LoVo (cell line): ENCODE data around the gene SGF29.
"Not testable (repeated sequence)": the region's sequence is repeated elsewhere in the genome, so short reads cannot be mapped to it uniquely, and the experiment has no call there.

Source experiments
- DNase-seq: peaks from one replicate; pipeline ENCODE4 v3.0.0-alpha.2; 2016; ENCODE audit warnings: low spot score

The SGF29 gene

GRCh38 chr16:28553776-28554633 is at the start of gene SGF29:
Gene SGF29, plus strand, starts transcription at chr16:28553920. Its CDS starts 27,150 bp downstream, at chr16:28581070.
- DNase-seq, result peak; percentile 95

- DNase-seq, result no peak
Observed at GRCh38 chr16:28504707-28505404, 48.9 kb upstream of the SGF29 start.

- no peak for DNase-seq
Observed at GRCh38 chr16:28505489-28506137, 48.1 kb upstream of the SGF29 start.

GRCh38 chr16:28511031-28511430 is 42.7 kb upstream of the SGF29 start:
- no peak for DNase-seq

- DNase-seq, result no peak
Observed at GRCh38 chr16:28511801-28512789, 41.6 kb upstream of the SGF29 start.

- DNase-seq, result no peak
Observed at GRCh38 chr16:28513484-28514181, 40.1 kb upstream of the SGF29 start.

- DNase-seq, result no peak
Observed at GRCh38 chr16:28514246-28514645, 39.5 kb upstream of the SGF29 start.

- no peak for DNase-seq
Observed at GRCh38 chr16:28520672-28521071, 33.0 kb upstream of the SGF29 start.

GRCh38 chr16:28521436-28521835 is 32.3 kb upstream of the SGF29 start:
- no peak for DNase-seq

- no peak for DNase-seq
Observed at GRCh38 chr16:28522792-28523191, 30.9 kb upstream of the SGF29 start.

- DNase-seq, result no peak
Observed at GRCh38 chr16:28524681-28525171, 29.0 kb upstream of the SGF29 start.

- DNase-seq, result no peak
Observed at GRCh38 chr16:28526201-28527099, 27.3 kb upstream of the SGF29 start.

GRCh38 chr16:28527100-28527785 is 26.5 kb upstream of the SGF29 start:
- not testable (repeated sequence) for DNase-seq

GRCh38 chr16:28527985-28528384 is 25.7 kb upstream of the SGF29 start:
- no peak for DNase-seq

- DNase-seq, result no peak
Observed at GRCh38 chr16:28528463-28528867, 25.3 kb upstream of the SGF29 start.

- DNase-seq, result no peak
Observed at GRCh38 chr16:28529124-28529523, 24.6 kb upstream of the SGF29 start.

GRCh38 chr16:28531777-28532744 is 21.7 kb upstream of the SGF29 start:
- no peak for DNase-seq
